ENCODE results near the gene EML6.

Gene EML6

DNA sequence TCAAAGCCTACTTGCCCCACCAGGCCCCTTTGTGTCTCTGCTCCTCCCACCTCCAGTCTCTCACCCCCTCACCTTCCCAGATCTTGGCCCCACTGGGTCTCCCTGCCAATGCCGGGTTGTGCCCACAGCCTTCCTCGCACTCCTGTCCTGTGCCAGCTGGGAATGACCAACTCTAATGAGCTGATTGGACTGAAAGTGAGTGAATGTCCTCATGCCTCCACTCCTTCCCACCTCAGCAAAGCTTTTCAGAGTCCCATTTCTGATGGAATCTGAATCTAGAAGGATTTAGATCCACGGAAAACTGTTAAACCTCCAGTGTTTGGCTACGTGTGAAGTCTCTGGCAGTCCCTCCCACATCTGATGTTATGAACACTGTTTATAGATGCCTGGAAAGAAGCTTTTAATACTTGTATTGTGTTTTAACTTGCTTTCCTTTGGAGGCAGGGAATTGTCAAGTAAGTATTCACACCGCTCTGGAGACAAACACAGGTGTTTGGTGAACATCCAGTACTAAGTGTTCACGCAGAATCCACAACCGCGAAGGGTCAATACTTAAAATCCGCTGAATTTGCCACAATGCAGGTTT is 222.9 kb downstream of the EML6 start:
- no peaks in the 10 kb centered on the region for H3K4me1 ChIP-seq (ENCODE audit: control insufficient read depth, low read depth, low read length)
- H3K4me3 ChIP-seq (ENCODE audit: low read length) = no peak overlapping the region
- H3K27me3 ChIP-seq (ENCODE audit: control insufficient read depth, insufficient read depth, low read length) = no peaks in the 10 kb centered on the region
- no peaks in the 10 kb centered on the region for H3K36me3 ChIP-seq (ENCODE audit: control insufficient read depth, low read depth, low read length)
- H3K27ac ChIP-seq (ENCODE audit: low read length) = no peak overlapping the region
- no peak overlapping the region for H3K9ac ChIP-seq (ENCODE audit: low read length)
- no peaks in the 10 kb centered on the region for H3K9me3 ChIP-seq (ENCODE audit: control insufficient read depth, low read depth, low read length)

DNA sequence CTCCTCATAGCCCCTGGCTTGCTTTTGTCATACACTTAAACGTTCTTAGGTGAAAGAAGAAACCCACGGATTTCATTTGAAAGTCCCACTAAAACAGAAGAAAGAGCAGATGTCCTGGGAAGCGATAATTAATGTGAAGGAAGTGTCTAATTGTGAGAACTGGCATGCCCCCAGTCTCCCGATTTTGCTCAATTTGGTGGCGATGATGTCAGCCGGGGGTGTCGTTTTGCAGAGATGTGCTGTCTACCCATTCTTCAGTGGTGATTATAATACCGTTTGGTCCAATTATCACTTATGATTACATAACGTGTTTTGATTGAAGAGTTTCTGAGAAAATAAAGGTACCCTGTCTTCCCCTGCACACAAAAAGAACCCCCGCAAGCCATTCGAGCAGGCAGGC is 223.7 kb downstream of the EML6 start:
- no peak overlapping the region for H3K27ac ChIP-seq (ENCODE audit: low read length)
- no peaks in the 10 kb centered on the region for H3K27me3 ChIP-seq (ENCODE audit: control insufficient read depth, insufficient read depth, low read length)
- H3K4me3 ChIP-seq (ENCODE audit: low read length) = no peak overlapping the region
- H3K36me3 ChIP-seq (ENCODE audit: control insufficient read depth, low read depth, low read length) = no peaks in the 10 kb centered on the region
- no peaks in the 10 kb centered on the region for H3K9me3 ChIP-seq (ENCODE audit: control insufficient read depth, low read depth, low read length)
- H3K4me1 ChIP-seq (ENCODE audit: control insufficient read depth, low read depth, low read length) = no peaks in the 10 kb centered on the region
- H3K9ac ChIP-seq (ENCODE audit: low read length) = no peak overlapping the region

- no peaks in the 10 kb centered on the region for H3K27me3 ChIP-seq (ENCODE audit: control insufficient read depth, insufficient read depth, low read length)
- H3K4me1 ChIP-seq (ENCODE audit: control insufficient read depth, low read depth, low read length) = no peaks in the 10 kb centered on the region
- no peaks in the 10 kb centered on the region for H3K9me3 ChIP-seq (ENCODE audit: control insufficient read depth, low read depth, low read length)
- no peak overlapping the region for H3K4me3 ChIP-seq (ENCODE audit: low read length)
- no peak overlapping the region for H3K27ac ChIP-seq (ENCODE audit: low read length)
- H3K36me3 ChIP-seq (ENCODE audit: control insufficient read depth, low read depth, low read length) = no peaks in the 10 kb centered on the region
- no peak overlapping the region for H3K9ac ChIP-seq (ENCODE audit: low read length)
Measured at GRCh38 chr2:54947646-54948045, 224.2 kb downstream of the EML6 start.

DNA sequence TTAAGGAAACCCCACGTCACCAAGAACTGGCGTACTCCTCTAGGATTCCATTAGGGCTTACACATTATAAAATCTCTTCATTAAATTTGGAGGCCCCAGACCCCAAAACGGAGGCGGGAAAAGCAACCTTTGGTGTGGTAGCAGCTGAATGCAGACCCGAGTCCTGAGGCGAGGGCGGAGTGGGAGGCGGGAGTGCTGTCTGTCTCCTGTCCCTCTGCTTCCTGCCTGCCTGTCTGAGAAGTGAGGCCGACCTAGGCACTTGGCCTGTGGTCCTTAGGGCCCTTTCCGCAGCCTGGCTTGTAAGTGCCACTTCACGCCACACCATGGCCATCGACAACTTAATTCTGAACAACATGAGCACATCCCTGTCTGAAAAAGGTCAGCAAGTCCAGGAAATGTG is 224.7 kb downstream of the EML6 start:
- H3K9me3 ChIP-seq (ENCODE audit: control insufficient read depth, low read depth, low read length) = no peaks in the 10 kb centered on the region
- no peaks in the 10 kb centered on the region for H3K36me3 ChIP-seq (ENCODE audit: control insufficient read depth, low read depth, low read length)
- no peaks in the 10 kb centered on the region for H3K4me1 ChIP-seq (ENCODE audit: control insufficient read depth, low read depth, low read length)
- H3K27ac ChIP-seq (ENCODE audit: low read length) = no peak overlapping the region
- no peak overlapping the region for H3K9ac ChIP-seq (ENCODE audit: low read length)
- H3K27me3 ChIP-seq (ENCODE audit: control insufficient read depth, insufficient read depth, low read length) = no peaks in the 10 kb centered on the region
- no peak overlapping the region for H3K4me3 ChIP-seq (ENCODE audit: low read length)

GRCh38 chr2:54949431-54949830 is 226.0 kb downstream of the EML6 start:
- Histone ChIP-seq H3K4me1 (ENCODE audit: control insufficient read depth, low read depth, low read length) (no peaks in the 10 kb centered on the region), H3K27ac (ENCODE audit: low read length) (no peak overlapping the region), H3K27me3 (ENCODE audit: control insufficient read depth, insufficient read depth, low read length) (no peaks in the 10 kb centered on the region), H3K4me3 (ENCODE audit: low read length) (no peak overlapping the region), H3K36me3 (ENCODE audit: control insufficient read depth, low read depth, low read length) (no peaks in the 10 kb centered on the region), H3K9me3 (ENCODE audit: control insufficient read depth, low read depth, low read length) (no peaks in the 10 kb centered on the region), H3K9ac (ENCODE audit: low read length) (no peak overlapping the region)

GRCh38 chr2:54950811-54951210 is 227.3 kb downstream of the EML6 start:
- no peaks in the 10 kb centered on the region for H3K36me3 ChIP-seq (ENCODE audit: control insufficient read depth, low read depth, low read length)
- no peaks in the 10 kb centered on the region for H3K27me3 ChIP-seq (ENCODE audit: control insufficient read depth, insufficient read depth, low read length)
- H3K4me3 ChIP-seq (ENCODE audit: low read length) = no peak overlapping the region
- no peak overlapping the region for H3K9ac ChIP-seq (ENCODE audit: low read length)
- H3K9me3 ChIP-seq (ENCODE audit: control insufficient read depth, low read depth, low read length) = no peaks in the 10 kb centered on the region
- no peak overlapping the region for H3K27ac ChIP-seq (ENCODE audit: low read length)
- H3K4me1 ChIP-seq (ENCODE audit: control insufficient read depth, low read depth, low read length) = no peaks in the 10 kb centered on the region

DNA sequence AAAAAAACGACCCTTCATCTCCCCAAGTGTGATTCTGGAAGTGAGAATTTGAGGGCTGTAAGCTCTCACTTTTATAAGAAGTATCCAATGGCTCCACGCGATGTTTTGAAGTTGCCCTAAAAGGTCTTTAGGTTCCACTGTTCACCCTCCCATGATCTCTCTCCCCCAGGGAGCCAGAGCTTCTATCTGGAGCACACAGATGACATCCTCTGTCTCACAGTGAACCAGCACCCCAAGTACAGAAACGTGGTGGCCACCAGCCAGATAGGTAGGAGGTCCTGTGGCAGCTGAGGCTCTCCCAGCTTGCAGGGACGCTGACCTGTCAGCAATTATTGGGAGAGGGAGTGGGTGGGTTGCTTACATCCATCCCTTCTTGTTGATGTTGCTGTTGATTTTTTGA is 229.0 kb downstream of the EML6 start:
- Histone ChIP-seq H3K9me3 (ENCODE audit: control insufficient read depth, low read depth, low read length) (no peaks in the 10 kb centered on the region), H3K36me3 (ENCODE audit: control insufficient read depth, low read depth, low read length) (no peaks in the 10 kb centered on the region), H3K27me3 (ENCODE audit: control insufficient read depth, insufficient read depth, low read length) (no peaks in the 10 kb centered on the region), H3K9ac (ENCODE audit: low read length) (no peak overlapping the region), H3K27ac (ENCODE audit: low read length) (no peak overlapping the region), H3K4me3 (ENCODE audit: low read length) (no peak overlapping the region), H3K4me1 (ENCODE audit: control insufficient read depth, low read depth, low read length) (peaks cover 7% of the 10 kb centered on the region)

GRCh38 chr2:54952978-54953456 is 229.6 kb downstream of the EML6 start:
- Histone ChIP-seq H3K36me3 (ENCODE audit: control insufficient read depth, low read depth, low read length) (no peaks in the 10 kb centered on the region), H3K9me3 (ENCODE audit: control insufficient read depth, low read depth, low read length) (no peaks in the 10 kb centered on the region), H3K4me1 (ENCODE audit: control insufficient read depth, low read depth, low read length) (peaks cover 7% of the 10 kb centered on the region), H3K27me3 (ENCODE audit: control insufficient read depth, insufficient read depth, low read length) (no peaks in the 10 kb centered on the region), H3K9ac (ENCODE audit: low read length) (no peak overlapping the region), H3K27ac (ENCODE audit: low read length) (no peak overlapping the region), H3K4me3 (ENCODE audit: low read length) (no peak overlapping the region)

- Histone ChIP-seq H3K36me3 (ENCODE audit: control insufficient read depth, low read depth, low read length) (no peaks in the 10 kb centered on the region), H3K9me3 (ENCODE audit: control insufficient read depth, low read depth, low read length) (no peaks in the 10 kb centered on the region), H3K27ac (ENCODE audit: low read length) (no peak overlapping the region), H3K4me1 (ENCODE audit: control insufficient read depth, low read depth, low read length) (peaks cover 7% of the 10 kb centered on the region), H3K9ac (ENCODE audit: low read length) (no peak overlapping the region), H3K27me3 (ENCODE audit: control insufficient read depth, insufficient read depth, low read length) (no peaks in the 10 kb centered on the region), H3K4me3 (ENCODE audit: low read length) (no peak overlapping the region)
Measured at GRCh38 chr2:54954158-54954557, 230.7 kb downstream of the EML6 start.

GRCh38 chr2:54954705-54955357 is 231.4 kb downstream of the EML6 start:
- Histone ChIP-seq H3K27ac (ENCODE audit: low read length) (no peak overlapping the region), H3K9ac (ENCODE audit: low read length) (no peak overlapping the region), H3K27me3 (ENCODE audit: control insufficient read depth, insufficient read depth, low read length) (no peaks in the 10 kb centered on the region)

GRCh38 chr2:54955358-54956110 is 232.1 kb downstream of the EML6 start:
- Histone ChIP-seq H3K9me3 (ENCODE audit: control insufficient read depth, low read depth, low read length) (no peaks in the 10 kb centered on the region), H3K4me1 (ENCODE audit: control insufficient read depth, low read depth, low read length) (peaks cover 7% of the 10 kb centered on the region), H3K36me3 (ENCODE audit: control insufficient read depth, low read depth, low read length) (no peaks in the 10 kb centered on the region), H3K27me3 (ENCODE audit: control insufficient read depth, insufficient read depth, low read length) (no peaks in the 10 kb centered on the region), H3K9ac (ENCODE audit: low read length) (no peak overlapping the region), H3K4me3 (ENCODE audit: low read length) (no peak overlapping the region), H3K27ac (ENCODE audit: low read length) (no peak overlapping the region)

More at GRCh38 chr2:54954705-54955357, 231.4 kb downstream of the EML6 start:
- Histone ChIP-seq H3K4me3 (ENCODE audit: low read length) (no peak overlapping the region), H3K36me3 (ENCODE audit: control insufficient read depth, low read depth, low read length) (no peaks in the 10 kb centered on the region), H3K4me1 (ENCODE audit: control insufficient read depth, low read depth, low read length) (peaks cover 7% of the 10 kb centered on the region), H3K9me3 (ENCODE audit: control insufficient read depth, low read depth, low read length) (no peaks in the 10 kb centered on the region)

Data from iPS-18a (cell line).